ENCODE results near the gene MEGF11. TPM values are rescaled to one million over a fixed set of nuclear protein-coding genes. Genes with fewer than 3 reads are reported as not detected.
"Not testable (repeated sequence)": the region's sequence is repeated elsewhere in the genome, so short reads cannot be mapped to it uniquely, and the experiment has no call there.

The MEGF11 gene
- total RNA-seq, 1 experiment from 2014 or later, result 0.34 TPM

- no peak for DNase-seq (ENCODE audit: low read depth)
Measured at GRCh38 chr15:66276546-66276945, 23.0 kb upstream of the MEGF11 start.

GRCh38 chr15:66275352-66275751 is 21.8 kb upstream of the MEGF11 start:
- no peak for DNase-seq (ENCODE audit: low read depth)

GRCh38 chr15:66270932-66271331 is 17.4 kb upstream of the MEGF11 start:
- no peak for DNase-seq (ENCODE audit: low read depth)

- DNase-seq (ENCODE audit: low read depth), result peak; percentile 82
Measured at GRCh38 chr15:66269326-66270090, 16.0 kb upstream of the MEGF11 start.

- no peak for DNase-seq (ENCODE audit: low read depth)
Measured at GRCh38 chr15:66264859-66265513, 11.4 kb upstream of the MEGF11 start.

- DNase-seq (ENCODE audit: low read depth), result not testable (repeated sequence)
Measured at GRCh38 chr15:66262837-66263236, 9.3 kb upstream of the MEGF11 start.

GRCh38 chr15:66261056-66261455 is 7.5 kb upstream of the MEGF11 start:
- DNase-seq (ENCODE audit: low read depth), result no peak

GRCh38 chr15:66256692-66257091 is 3.1 kb upstream of the MEGF11 start:
- DNase-seq (ENCODE audit: low read depth), result no peak

GRCh38 chr15:66254951-66255676 is 1.6 kb upstream of the MEGF11 start:
- no peak for DNase-seq (ENCODE audit: low read depth)

- no peak for DNase-seq (ENCODE audit: low read depth)
Measured at GRCh38 chr15:66254089-66254950, 770 bp upstream of the MEGF11 start.

- DNase-seq (ENCODE audit: low read depth), result peak; percentile 38
Measured at GRCh38 chr15:66252685-66253417, 699 bp downstream of the MEGF11 start.

- DNase-seq (ENCODE audit: low read depth), result peak; percentile 72
Measured at GRCh38 chr15:66251790-66252684, 1.5 kb downstream of the MEGF11 start.

GRCh38 chr15:66251065-66251789 is 2.3 kb downstream of the MEGF11 start:
- DNase-seq (ENCODE audit: low read depth), result no peak

GRCh38 chr15:66249605-66250174 is 3.9 kb downstream of the MEGF11 start:
- no peak for DNase-seq (ENCODE audit: low read depth)

GRCh38 chr15:66246937-66247336 is 6.6 kb downstream of the MEGF11 start:
- DNase-seq (ENCODE audit: low read depth), result no peak

GRCh38 chr15:66245832-66246231 is 7.7 kb downstream of the MEGF11 start:
- not testable (repeated sequence) for DNase-seq (ENCODE audit: low read depth)

- no peak for DNase-seq (ENCODE audit: low read depth)
Measured at GRCh38 chr15:66241908-66242285, 11.7 kb downstream of the MEGF11 start.

GRCh38 chr15:66241087-66241907 is 12.3 kb downstream of the MEGF11 start:
- no peak for DNase-seq (ENCODE audit: low read depth)
